Keratinocyte (primary cell): ENCODE results near the gene CDH15. TPM values are rescaled to one million over a fixed set of nuclear protein-coding genes. Genes with fewer than 3 reads are reported as not detected.

Experiments
- DNase-seq: peaks from one replicate; pipeline ENCODE4 v3.0.0-alpha.2; 2011; ENCODE audit warnings: low read depth, missing footprints, low spot score
- FAIRE-seq: peaks from 2 replicates; lab custom pipeline; 2011; peaks lifted over from hg19 to GRCh38; lab: Jason Lieb, UNC
- H2AFZ ChIP-seq: 2 replicates; pipeline ENCODE4 v1.6.0; 2012; ENCODE audit warnings: low read length, control low read depth, inconsistent platforms; ENCODE audit not compliant: control insufficient read depth
- H3K27ac ChIP-seq: 2 replicates; pipeline ENCODE4 v1.5.1; 2011; ENCODE audit warnings: low read length; ENCODE audit not compliant: control insufficient read depth, insufficient read depth
- H3K27me3 ChIP-seq: 3 replicates; pipeline ENCODE4 v1.6.0; 2011; ENCODE audit warnings: low read length; ENCODE audit not compliant: control insufficient read depth, insufficient read depth; ENCODE audit errors: extremely low read depth
- H3K36me3 ChIP-seq, 2 experiments: 2 replicates in 1 of 2; 3 replicates in 1 of 2; pipeline ENCODE4 v1.5.1; 2011; ENCODE audit warnings: low read length in 2 of 2, mild to moderate bottlenecking in 1 of 2; ENCODE audit not compliant: control insufficient read depth in 2 of 2, insufficient read depth in 2 of 2; ENCODE audit errors: extremely low read depth in 1 of 2
- H3K4me1 ChIP-seq: 3 replicates; pipeline ENCODE4 v1.5.1; 2011; ENCODE audit warnings: low read length; ENCODE audit not compliant: control insufficient read depth, insufficient read depth; ENCODE audit errors: extremely low read depth
- H3K4me2 ChIP-seq: 3 replicates; pipeline ENCODE4 v1.6.0; 2011; ENCODE audit warnings: low read depth, low read length; ENCODE audit not compliant: control insufficient read depth, insufficient read depth; ENCODE audit errors: extremely low read depth
- H3K4me3 ChIP-seq, 3 experiments: fragments of 200-600 bp in 1 of 3; sonication (generic) in 1 of 3; 2 replicates in 2 of 3; 3 replicates in 1 of 3; pipeline ENCODE4 v1.5.1; 2011 to 2016; ENCODE audit warnings: low read length in 3 of 3, mild to moderate bottlenecking in 3 of 3, control low read depth in 2 of 3, inconsistent platforms in 1 of 3, low read depth in 1 of 3, mixed read lengths in 1 of 3, mixed run types in 1 of 3, moderate library complexity in 1 of 3; ENCODE audit not compliant: control insufficient read depth in 2 of 3, insufficient read depth in 2 of 3; ENCODE audit errors: extremely low read depth in 1 of 3
- H3K79me2 ChIP-seq: 2 replicates; pipeline ENCODE4 v1.6.0; 2012; ENCODE audit warnings: low read length; ENCODE audit not compliant: control insufficient read depth, insufficient read depth
- H3K9ac ChIP-seq: 3 replicates; pipeline ENCODE4 v1.6.0; 2011; ENCODE audit warnings: low read length; ENCODE audit not compliant: control insufficient read depth, insufficient read depth; ENCODE audit errors: extremely low read depth
- H3K9me1 ChIP-seq: 3 replicates; pipeline ENCODE4 v1.6.0; 2011; ENCODE audit warnings: low read length; ENCODE audit not compliant: control insufficient read depth, insufficient read depth; ENCODE audit errors: extremely low read depth
- H3K9me3 ChIP-seq: 2 replicates; pipeline ENCODE4 v1.5.1; 2012; ENCODE audit warnings: low read depth, low read length; ENCODE audit not compliant: control insufficient read depth
- H4K20me1 ChIP-seq: 3 replicates; pipeline ENCODE4 v1.6.0; 2011; ENCODE audit warnings: low read length; ENCODE audit not compliant: control insufficient read depth, insufficient read depth; ENCODE audit errors: extremely low read depth
- EZH2 ChIP-seq: IDR thresholded peaks from one replicate; pipeline ENCODE4 v1.6.1; 2012; ENCODE audit warnings: inconsistent platforms, mild to moderate bottlenecking, low read length, moderate library complexity
- dilution Hi-C: fragments of 300-500 bp; cut with MboI; formaldehyde crosslinking; loops from one replicate; pipeline ENCODE4 v1.7.0; 2020; ENCODE audit warnings: low sequenced_read_pairs; ENCODE audit not compliant: extremely low pct_ligation_motif_present
- polyA plus RNA-seq, 5 experiments: library from polyadenylated mRNA; depleted of rRNA in 3 of 5; stranded (reverse) in 3 of 5; stranded (forward) in 1 of 5; unstranded in 1 of 5; fragments of >200 nt; gene quantifications; 1 replicate in 1 of 5; 2 replicates in 3 of 5; 3 replicates in 1 of 5; pipeline versions ENCODE4 v1.2.1 to v1.2.3, GENCODE V29; 2011 to 2012; ENCODE audit warnings: missing spikeins in 2 of 5, low read depth in 1 of 5, low replicate concordance in 1 of 5
- TF ChIP-seq, protein P1 (sequence below), 3 experiments: IDR thresholded peaks in 1 of 3; conservative IDR thresholded peaks in 1 of 3; optimal IDR thresholded peaks in 1 of 3; 2 replicates in 2 of 3; 3 replicates in 1 of 3; pipeline versions ENCODE3 to v1.5.1; 2011; ENCODE audit warnings: low read length in 3 of 3, mild to moderate bottlenecking in 3 of 3, moderate library complexity in 2 of 3, control low read depth in 1 of 3, inconsistent platforms in 1 of 3; ENCODE audit not compliant: insufficient read depth in 2 of 3; ENCODE audit errors: extremely low read depth in 1 of 3

Gene CDH15
- polyA plus RNA-seq, 1 donor (not counting 4 experiments of a cell fraction or from before 2014, with no cell fraction given): not detected

DNA sequence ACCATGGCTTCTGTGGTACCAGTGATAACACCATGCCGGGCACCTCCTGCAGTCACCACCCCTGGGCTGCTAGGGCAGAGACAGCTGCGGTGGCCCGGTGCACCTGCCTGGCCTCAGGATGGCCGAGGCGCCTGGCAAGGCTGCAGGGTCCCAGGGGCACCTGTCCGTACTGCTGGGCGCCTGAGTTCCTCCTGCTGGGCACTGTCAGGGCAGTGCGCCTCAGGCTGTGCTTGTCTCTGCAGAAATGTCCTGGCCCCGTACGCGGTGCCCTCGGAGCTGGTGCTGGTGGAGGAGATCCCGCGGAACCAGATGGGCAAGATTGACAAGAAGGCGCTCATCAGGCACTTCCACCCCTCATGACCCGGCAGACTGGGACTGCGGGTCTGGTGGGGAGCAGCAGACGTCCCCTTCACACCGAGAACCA, 17.7 kb upstream of the CDH15 start:
- Histone ChIP-seq H3K9ac (no peak overlapping the region), H3K4me2 (no peak overlapping the region), H3K4me3 (no peak overlapping the region), H3K27ac (no peak overlapping the region), H3K9me3 (peaks cover 12% of the 10 kb centered on the region), H3K36me3 (no peaks in the 10 kb centered on the region), H3K79me2 (no peaks in the 10 kb centered on the region), H3K4me1 (peaks cover 14% of the 10 kb centered on the region), H3K9me1 (no peaks in the 10 kb centered on the region), H3K27me3 (peaks cover 23% of the 10 kb centered on the region), H2AFZ (no peak overlapping the region), H4K20me1 (no peaks in the 10 kb centered on the region)
- dilution Hi-C loops: no loop called here
- DNase-seq (no peak), FAIRE-seq (no peak)
- TF ChIP-seq EZH2: no peak
- TF ChIP-seq, protein P1, sequence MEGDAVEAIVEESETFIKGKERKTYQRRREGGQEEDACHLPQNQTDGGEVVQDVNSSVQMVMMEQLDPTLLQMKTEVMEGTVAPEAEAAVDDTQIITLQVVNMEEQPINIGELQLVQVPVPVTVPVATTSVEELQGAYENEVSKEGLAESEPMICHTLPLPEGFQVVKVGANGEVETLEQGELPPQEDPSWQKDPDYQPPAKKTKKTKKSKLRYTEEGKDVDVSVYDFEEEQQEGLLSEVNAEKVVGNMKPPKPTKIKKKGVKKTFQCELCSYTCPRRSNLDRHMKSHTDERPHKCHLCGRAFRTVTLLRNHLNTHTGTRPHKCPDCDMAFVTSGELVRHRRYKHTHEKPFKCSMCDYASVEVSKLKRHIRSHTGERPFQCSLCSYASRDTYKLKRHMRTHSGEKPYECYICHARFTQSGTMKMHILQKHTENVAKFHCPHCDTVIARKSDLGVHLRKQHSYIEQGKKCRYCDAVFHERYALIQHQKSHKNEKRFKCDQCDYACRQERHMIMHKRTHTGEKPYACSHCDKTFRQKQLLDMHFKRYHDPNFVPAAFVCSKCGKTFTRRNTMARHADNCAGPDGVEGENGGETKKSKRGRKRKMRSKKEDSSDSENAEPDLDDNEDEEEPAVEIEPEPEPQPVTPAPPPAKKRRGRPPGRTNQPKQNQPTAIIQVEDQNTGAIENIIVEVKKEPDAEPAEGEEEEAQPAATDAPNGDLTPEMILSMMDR (optimal IDR thresholded peaks at IDR 0.05 in 1 of 3, IDR thresholded peaks at IDR 0.05 in 1 of 3, conservative IDR thresholded peaks at IDR 0.05 in 1 of 3; ENCODE audit: extremely low read depth in 1 of 3, insufficient read depth in 2 of 3, low read length in 3 of 3): no peak

DNA sequence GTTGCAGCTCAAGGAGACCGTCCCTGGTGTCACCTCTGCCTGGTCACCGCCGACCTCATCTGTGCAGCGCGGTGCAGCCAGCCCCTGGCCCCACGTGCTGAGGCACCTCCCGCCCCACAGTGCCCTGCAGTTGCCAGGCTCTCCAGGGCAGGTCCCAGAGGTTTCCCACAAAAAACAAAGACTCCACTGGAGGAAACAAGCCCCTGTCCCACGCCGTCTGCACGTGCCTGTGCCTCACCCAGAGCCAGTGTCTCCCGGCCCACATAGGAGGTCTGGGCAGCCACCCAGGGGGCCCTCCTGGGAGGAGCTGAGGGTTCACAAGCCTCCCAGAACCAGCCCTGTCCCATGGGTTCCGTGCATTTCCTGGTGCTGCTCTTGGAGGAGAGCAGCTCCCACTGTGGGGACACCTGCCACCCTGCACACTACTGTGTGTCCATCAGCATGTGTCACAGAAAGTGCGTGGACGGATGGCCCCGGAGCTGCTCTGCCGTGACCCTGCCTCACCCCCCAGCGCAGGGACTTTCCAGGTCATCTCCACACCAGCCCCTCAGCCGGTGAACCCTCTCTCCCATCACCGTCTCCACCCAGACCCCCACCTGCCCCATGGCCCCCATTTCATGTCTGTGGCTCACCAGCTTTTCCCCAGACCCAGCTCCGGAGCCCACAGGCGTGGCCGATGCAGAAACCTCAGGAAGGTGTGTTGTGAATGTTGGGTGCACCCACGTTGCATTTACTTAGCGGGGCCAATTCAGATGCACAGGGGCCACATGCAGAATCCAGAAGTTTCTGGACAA, 17.0 kb upstream of the CDH15 start:
- Histone ChIP-seq H3K9me3 (peaks cover 10% of the 10 kb centered on the region), H2AFZ (no peak overlapping the region), H4K20me1 (no peaks in the 10 kb centered on the region), H3K4me2 (no peak overlapping the region), H3K27ac (no peak overlapping the region), H3K36me3 (no peaks in the 10 kb centered on the region), H3K9ac (no peak overlapping the region), H3K4me1 (peaks cover 12% of the 10 kb centered on the region), H3K9me1 (no peaks in the 10 kb centered on the region), H3K79me2 (no peaks in the 10 kb centered on the region), H3K27me3 (peaks cover 28% of the 10 kb centered on the region), H3K4me3 (no peak overlapping the region)
- FAIRE-seq (no peak), DNase-seq (no peak)
- dilution Hi-C loops: no loop called here
- TF ChIP-seq, protein P1 (optimal IDR thresholded peaks at IDR 0.05 in 1 of 3, IDR thresholded peaks at IDR 0.05 in 1 of 3, conservative IDR thresholded peaks at IDR 0.05 in 1 of 3; ENCODE audit: extremely low read depth in 1 of 3, insufficient read depth in 2 of 3, low read length in 3 of 3): no peak
- TF ChIP-seq EZH2: no peak
